ENCODE measurements around the gene SPATA46.

SPATA46 gene

GRCh38 chr1:162390396-162391185 is 13.9 kb upstream of the SPATA46 start:
- no peak for DNase-seq

- DNase-seq: no peak
These were observed 13.3 kb upstream of the SPATA46 start for GRCh38 chr1:162389971-162390370.

- no peak for DNase-seq
These were observed 12.6 kb upstream of the SPATA46 start for GRCh38 chr1:162389021-162389818.

DNA sequence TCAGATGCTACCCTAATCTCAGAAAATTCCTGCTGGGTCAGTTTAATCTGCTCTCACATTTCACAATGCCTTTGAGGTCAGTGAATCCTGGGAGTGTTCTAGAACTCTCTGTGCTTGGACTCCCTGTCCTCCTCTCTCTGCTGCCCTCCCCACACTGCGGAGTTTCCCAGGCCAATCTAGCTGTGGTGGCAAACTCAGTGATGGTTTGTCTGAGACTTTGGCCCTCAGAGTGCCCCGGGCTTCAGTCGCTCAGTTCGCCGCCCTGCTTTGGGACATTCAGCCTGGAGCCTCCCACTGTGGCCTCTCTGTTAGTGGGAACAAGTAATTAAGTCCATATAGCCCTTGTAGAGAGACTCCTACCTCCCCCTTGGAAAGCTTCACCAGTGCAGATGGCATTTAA is 12.0 kb upstream of the SPATA46 start:
- no peak for DNase-seq

DNA sequence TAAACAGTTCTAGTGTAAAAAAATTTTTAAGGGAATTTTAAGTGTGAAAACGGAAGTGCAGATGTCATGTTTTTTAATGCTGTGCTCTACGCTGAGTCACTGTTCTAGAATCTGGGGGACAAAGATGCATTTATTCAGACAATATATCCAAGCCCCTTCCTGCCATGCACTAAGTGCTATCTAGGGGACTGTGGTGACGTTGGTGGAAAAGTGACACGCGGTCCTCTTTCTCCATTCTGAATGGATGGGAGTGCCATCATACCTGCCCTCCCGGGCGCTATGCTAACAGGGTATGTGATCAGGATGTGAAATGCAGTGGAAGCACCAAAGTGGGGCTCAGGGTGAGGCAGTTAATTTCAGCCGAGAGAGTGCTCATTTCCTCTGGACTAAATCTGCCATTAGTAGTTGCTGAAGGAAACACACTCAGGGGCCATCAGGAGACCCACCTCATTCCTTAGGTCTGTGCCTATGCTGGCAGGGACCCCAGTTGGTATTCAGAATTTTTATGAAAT is 11.5 kb upstream of the SPATA46 start:
- no peak for DNase-seq

DNA sequence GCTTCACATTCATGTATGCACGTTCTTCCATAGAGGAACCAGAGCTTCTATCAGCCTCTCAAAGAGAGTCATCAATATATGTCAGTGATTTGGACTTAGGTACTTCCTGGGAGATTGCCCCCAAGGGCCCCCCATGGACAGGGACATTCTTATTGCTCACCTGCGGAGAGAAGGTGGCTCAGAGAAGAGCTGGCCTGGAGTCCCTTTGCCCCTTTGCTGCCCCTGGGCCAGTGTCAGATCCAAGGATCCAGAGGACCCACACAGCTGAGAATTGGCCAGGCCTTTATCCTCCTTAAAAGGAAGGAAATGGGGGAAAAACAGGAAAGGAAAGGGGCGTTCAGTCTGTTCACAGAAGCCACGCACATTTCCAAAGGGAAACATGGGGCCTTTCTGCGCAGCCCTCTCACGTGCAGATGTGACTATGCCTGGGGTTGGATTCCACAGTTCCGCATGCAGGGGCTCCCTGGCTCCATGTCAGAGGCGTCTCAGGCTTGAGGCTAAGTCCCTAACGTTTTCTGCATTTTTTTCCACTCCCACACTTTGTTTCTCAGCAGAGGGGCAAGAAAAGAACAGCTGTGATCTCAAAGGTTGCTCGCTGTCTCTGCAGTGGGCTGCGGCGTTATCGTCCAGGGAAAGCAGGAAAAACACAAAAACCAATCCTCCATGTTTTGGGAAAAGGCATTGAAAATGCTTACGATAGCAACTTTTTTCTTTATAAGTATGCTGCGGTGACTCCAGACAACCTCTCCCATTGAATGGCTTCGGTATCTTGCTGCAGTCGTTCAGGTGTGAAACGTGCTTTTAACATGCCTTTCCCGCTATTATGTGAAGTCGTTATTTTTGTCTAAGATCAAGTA is 10.8 kb upstream of the SPATA46 start:
- no peak for DNase-seq

- no peak for DNase-seq
These were observed 9.9 kb upstream of the SPATA46 start for GRCh38 chr1:162386292-162387225.

DNA sequence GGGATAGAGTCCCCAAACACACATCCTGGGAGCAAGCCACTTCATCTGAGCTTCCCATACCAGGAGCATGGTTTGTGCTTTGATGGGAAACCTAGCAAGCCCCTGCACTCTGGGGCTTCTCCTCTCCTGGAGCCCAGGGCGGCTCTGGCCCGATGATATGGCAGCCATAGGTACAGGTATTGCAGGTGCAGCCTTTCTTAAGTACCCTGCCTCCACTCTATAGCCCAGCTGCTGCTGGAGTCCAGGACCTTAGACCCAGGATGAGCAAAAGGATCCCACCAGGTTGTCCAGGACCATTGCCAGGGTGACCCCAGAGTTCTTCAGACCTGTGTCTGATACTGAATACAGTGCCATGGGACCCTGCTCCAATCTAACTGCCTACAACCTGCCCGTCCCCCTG is 9.0 kb upstream of the SPATA46 start:
- DNase-seq: no peak

DNA sequence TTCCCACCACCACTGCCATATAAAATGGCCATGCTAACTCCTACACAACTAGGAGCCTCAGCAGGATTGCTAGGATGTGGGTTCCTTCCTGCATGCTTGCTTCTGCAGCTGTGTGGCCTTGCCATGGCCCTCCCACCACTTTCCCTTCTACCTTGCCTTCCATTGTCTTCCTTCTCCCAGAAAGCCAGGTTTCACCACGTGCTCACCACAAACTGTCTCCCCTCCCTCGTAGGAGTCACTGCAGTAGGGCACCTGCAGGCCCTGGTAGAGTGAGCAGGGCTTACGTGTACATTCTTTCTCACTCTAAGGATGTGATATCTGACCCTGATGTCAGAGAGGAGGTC is 8.6 kb upstream of the SPATA46 start:
- no peak for DNase-seq

- no peak for DNase-seq
These were observed 8.1 kb upstream of the SPATA46 start for GRCh38 chr1:162384601-162385279.

- no peak for DNase-seq
These were observed 7.5 kb upstream of the SPATA46 start for GRCh38 chr1:162384116-162384515.

DNA sequence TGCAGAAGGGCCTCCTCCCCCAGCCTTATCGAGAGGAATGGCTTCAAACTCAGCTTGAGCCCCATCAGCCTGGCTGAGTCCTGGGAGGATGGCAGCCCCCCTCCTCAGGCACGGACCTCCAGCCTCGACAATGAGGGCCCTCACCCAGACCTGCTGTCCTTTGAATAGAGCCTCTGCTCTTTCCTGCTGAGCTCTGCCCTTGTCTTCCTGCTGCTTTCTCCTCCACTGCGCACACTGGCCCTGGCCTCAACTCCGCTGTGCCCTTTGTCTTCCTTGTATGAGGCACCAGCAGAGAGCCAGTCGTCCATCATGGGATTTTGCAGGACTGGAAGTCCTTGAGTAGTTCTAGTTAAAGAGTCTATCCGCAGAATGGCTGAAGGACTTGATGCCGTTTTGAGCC is 6.9 kb upstream of the SPATA46 start:
- no peak for DNase-seq

- no peak for DNase-seq
These were observed 6.4 kb upstream of the SPATA46 start for GRCh38 chr1:162383091-162383490.

- no peak for DNase-seq
These were observed 5.5 kb upstream of the SPATA46 start for GRCh38 chr1:162381941-162382750.

DNA sequence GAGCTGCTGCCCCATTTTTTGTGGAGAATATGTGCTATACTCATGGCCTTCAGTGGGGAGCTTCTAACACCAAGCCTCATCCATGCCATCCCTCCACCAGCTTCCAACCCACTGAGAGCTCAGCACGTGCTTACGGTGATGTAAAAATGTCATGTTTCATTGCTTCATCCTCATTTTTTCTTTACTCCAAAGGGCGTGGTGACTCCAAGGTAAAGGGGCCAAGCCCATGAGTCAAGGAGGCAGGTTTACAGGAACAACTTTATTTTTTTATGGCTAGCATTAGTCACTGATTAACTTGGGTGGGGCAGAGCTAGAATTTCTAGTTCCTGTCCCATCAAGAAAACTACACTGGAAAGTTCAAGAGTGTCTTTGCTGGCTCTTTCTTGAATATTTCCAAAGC is 4.7 kb upstream of the SPATA46 start, which contains the start of gene C1orf226:
TSS of gene C1orf226 (plus strand) at position 346 of the 400 bp plus-strand sequence. CDS start 174 bp downstream, outside the sequence.
- no peak for DNase-seq

DNA sequence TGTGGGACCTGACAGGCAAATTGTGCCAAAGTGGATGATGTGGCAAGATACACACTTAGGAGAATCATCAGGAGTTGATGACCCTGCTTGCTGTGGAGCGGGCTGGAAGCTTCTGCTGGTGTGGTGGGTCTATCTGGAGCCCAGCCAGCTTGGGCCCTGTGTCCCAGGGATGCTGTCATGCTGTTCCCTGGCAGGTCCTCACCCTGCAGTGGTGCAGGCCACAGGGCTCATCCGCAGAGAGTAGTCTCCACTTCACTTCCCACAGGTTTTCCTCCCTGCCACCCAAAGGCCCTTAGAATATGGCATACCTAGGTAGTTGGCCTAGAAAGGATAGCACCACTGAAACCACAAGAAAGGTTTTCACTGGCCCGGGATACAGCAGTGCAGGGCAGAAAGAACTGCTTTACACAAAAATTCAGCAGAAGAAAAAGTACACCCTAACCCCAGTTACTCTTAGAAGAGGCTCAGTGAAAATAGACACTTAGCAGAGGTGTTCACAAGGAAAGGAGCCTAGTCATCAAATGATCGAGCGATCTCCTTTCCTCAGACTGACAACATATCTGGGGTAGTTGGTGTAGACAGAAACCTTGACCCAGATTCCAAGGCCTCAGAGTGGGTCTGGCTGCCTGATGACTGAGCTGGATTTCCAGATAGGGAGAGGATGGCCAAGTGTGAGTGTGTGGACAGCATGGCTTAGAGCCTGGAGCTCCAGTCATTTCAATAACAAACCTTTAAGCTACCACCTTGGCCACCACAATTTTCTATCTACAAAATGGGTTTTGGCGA is 3.6 kb upstream of the SPATA46 start:
- no peak for DNase-seq

GRCh38 chr1:162375463-162375862 is 1.2 kb downstream of the SPATA46 start:
- no peak for DNase-seq

DNA sequence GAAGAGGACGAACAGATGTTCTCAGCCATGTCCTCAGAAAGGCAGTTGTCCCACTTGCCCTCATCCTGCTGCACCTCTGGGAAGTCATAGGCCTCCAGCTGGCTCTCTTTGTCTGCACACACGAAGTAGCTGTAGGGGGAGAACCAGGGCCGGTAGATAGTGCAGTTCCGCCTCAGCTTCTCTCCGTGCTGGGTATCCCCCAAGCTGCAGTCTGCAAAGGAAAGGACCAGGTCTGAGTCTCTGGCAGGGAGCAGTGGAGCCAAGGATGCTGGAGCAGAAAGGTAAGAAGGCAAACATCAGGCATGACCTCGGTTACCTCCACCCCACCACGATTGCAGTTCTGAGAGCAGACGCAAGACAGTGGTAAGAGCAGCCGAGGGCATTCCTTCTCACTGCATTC is 2.2 kb downstream of the SPATA46 start:
- no peak for DNase-seq

DNA sequence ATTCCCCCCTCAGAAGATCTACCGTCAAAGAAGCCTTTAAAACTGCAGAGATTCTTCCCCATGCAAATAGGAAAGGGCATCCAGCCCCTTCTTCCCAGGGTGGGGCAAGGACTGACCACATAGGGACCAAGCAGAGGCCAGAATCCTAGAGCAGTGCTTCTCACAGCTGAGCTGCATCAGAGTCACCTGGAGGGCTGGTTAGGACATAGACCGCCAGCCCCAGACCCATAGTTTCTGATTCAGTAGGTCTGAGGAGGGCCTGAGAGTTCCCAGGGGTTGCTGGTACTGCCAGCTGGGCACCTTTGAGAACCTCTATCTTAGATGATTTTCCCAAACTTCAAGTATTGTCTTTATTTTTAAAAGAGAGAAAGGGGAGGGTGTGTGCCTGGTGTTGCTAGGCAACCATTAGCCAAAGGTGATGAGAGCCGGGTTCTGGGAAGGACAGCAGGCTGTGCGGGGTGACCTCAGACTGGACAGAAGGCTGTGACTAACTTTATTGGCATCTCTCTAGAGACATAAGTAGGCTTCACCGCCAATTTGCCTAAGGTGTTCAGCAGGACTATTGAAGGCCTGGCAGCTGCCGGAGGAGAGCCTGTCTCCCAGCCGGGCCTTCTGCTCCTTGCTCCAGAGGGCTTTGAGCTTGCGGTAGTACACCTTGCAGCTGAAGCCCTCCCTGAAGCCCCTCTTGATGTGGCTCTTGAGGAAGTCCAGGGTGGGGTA is 3.0 kb downstream of the SPATA46 start:
- no peak for DNase-seq

Data from activated CD4-positive, alpha-beta T cell treated with anti-CD3 and anti-CD28 coated beads, Interleukin-2, Interleukin-6, amounts not matched to agents 100 ng/mL and 50 ng/mL, durations not matched to agents 16 hours and 8 hours (primary cell).